ENCODE data around the gene BTBD6. TPM values are rescaled to one million over a fixed set of nuclear protein-coding genes. Genes with fewer than 3 reads are reported as not detected.

BTBD6 gene
- total RNA-seq, 2 donors from 2014 or later: 13.0 to 22.4 TPM

DNA sequence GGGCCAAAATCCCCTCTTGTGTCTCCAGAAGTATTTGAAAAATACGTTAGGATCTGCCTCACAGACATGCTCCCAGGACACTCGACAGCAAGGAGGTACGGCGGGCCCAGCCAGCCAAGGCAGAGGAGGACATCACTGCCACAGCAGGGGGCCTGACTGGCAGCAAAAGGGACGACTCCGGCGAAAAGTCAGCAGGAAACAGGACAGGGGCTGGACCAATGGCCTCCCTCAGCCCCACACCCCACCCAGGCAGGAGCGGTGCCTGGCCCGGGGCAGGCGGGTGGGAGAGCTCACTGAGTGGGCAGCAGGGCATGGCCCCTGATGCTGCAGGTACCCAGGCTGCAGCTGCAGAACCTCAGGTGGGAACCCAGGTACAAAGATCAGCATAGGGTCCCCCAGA, 34.7 kb downstream of the BTBD6 start:
- WGBS, 2 donors: 72 to 80% methylated on average over 4 to 10 of the region's 10 CpGs
- intact Hi-C loops (cut with DNase I): loop anchor here (5.0 kb wide), 1 partner anchor 81 kb away; no protein-coding TSS in a partner anchor
- Histone ChIP-seq H3K9me3 (no peaks in the 10 kb centered on the region), H3K4me1 (peaks cover 53% of the 10 kb centered on the region), H3K4me3 (no peak overlapping the region), H3K27ac (peak overlapping the region in 1 of 4 donors; percentile 29), H3K27me3 (no peaks in the 10 kb centered on the region), H3K36me3 (replicated peaks in 1 of 2; ENCODE audit: insufficient read depth in 1 of 2, low read depth in 2 of 2) (no peaks in the 10 kb centered on the region)
- ATAC-seq (no peak), DNase-seq (no peak)
- TF ChIP-seq POLR2A (IDR thresholded peaks at IDR 0.05): no peak
- TF ChIP-seq, protein P1, sequence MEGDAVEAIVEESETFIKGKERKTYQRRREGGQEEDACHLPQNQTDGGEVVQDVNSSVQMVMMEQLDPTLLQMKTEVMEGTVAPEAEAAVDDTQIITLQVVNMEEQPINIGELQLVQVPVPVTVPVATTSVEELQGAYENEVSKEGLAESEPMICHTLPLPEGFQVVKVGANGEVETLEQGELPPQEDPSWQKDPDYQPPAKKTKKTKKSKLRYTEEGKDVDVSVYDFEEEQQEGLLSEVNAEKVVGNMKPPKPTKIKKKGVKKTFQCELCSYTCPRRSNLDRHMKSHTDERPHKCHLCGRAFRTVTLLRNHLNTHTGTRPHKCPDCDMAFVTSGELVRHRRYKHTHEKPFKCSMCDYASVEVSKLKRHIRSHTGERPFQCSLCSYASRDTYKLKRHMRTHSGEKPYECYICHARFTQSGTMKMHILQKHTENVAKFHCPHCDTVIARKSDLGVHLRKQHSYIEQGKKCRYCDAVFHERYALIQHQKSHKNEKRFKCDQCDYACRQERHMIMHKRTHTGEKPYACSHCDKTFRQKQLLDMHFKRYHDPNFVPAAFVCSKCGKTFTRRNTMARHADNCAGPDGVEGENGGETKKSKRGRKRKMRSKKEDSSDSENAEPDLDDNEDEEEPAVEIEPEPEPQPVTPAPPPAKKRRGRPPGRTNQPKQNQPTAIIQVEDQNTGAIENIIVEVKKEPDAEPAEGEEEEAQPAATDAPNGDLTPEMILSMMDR (IDR thresholded peaks at IDR 0.05): no peak

DNA sequence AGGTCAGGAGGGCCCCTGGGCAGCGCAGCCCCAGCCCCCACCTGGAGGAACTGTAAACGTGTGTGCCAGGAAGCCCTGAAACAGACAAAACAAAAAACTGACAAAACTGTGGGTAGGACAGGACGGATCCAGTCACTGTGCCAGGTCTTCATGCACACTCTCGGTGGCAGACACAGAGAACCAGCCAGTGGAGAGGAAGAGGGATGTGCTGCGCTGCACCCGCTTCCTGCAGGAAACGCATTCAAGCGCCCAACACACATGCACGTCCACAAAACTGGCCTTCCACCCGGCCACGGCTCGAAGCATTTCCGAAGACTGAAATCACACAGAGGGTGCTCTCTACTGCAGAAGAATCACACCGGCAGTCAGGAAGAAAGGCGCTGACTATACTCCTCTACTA, 35.6 kb downstream of the BTBD6 start:
- H3K4me3 ChIP-seq: no peak overlapping the region
- ATAC-seq (no peak), DNase-seq (peak in 1 of 4 donors; percentile 13)
- H3K27ac ChIP-seq: no peak overlapping the region
- TF ChIP-seq, protein P1 (IDR thresholded peaks at IDR 0.05): no peak
- TF ChIP-seq POLR2A (IDR thresholded peaks at IDR 0.05): no peak
- 56 to 80% methylated on average over 12 to 15 of the region's 15 CpGs for WGBS, 2 donors
- intact Hi-C loops (cut with DNase I): loop anchor here (5.0 kb wide), 1 partner anchor 82 kb away; no protein-coding TSS in a partner anchor
- H3K36me3 ChIP-seq (replicated peaks in 1 of 2; ENCODE audit: insufficient read depth in 1 of 2, low read depth in 2 of 2): no peaks in the 10 kb centered on the region
- H3K9me3 ChIP-seq: no peaks in the 10 kb centered on the region
- H3K4me1 ChIP-seq: peaks cover 49% of the 10 kb centered on the region
- H3K27me3 ChIP-seq: no peaks in the 10 kb centered on the region

DNA sequence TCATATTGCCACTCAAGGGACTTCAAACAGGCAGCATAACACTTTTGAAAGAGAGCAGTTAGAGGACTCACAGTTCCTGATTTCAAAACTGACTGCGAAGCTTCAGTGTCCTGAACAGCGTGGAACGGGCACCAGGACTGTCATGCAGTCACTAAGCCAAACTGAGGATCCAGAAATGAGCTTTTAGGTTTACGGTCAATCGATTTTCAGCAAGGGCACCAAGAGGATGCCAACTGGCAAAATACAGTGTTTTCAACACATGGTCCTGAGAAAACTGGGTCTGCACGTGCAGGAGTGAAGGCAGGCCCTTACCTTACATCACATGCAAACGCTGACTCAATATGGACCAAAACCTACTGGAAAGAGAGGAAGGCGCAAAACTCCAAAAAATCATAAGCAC, 36.8 kb downstream of the BTBD6 start:
- DNase-seq (peak in 2 of 4 donors; percentile 38 to 48), ATAC-seq (no peak)
- no peak overlapping the region for H3K4me3 ChIP-seq
- WGBS, 2 donors: 41 to 49% methylated on average over 8 of the region's 8 CpGs
- TF ChIP-seq POLR2A (IDR thresholded peaks at IDR 0.05): no peak
- TF ChIP-seq, protein P1 (IDR thresholded peaks at IDR 0.05): no peak
- H3K9me3 ChIP-seq: no peaks in the 10 kb centered on the region
- peak overlapping the region in 1 of 4 donors; percentile 12 for H3K27ac ChIP-seq
- intact Hi-C loops (cut with DNase I): loop anchor here (5.0 kb wide), 1 partner anchor 62 kb away; no protein-coding TSS in a partner anchor
- H3K4me1 ChIP-seq: peaks cover 49% of the 10 kb centered on the region
- no peaks in the 10 kb centered on the region for H3K27me3 ChIP-seq
- no peaks in the 10 kb centered on the region for H3K36me3 ChIP-seq (replicated peaks in 1 of 2; ENCODE audit: insufficient read depth in 1 of 2, low read depth in 2 of 2)

DNA sequence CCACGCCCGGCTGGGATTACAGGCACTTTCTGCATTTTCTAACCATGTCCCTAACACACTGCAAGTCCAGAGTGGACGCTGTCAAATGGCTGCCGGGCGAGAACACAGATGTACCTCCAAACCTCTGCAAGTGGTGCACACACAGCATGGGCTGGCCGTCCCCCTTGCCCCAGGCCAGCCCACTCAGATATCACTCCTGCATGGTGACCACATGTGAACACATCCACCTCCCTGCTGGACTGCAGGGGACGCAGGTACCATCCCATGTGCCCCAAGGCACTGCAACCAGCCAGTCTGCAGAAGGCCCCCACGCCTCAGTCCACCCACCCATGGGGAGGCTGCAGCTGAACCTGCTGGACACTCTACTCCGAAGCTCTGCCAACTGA, 38.4 kb downstream of the BTBD6 start:
- no peaks in the 10 kb centered on the region for H3K27me3 ChIP-seq
- ATAC-seq (no peak), DNase-seq (no peak)
- no peaks in the 10 kb centered on the region for H3K36me3 ChIP-seq (replicated peaks in 1 of 2; ENCODE audit: insufficient read depth in 1 of 2, low read depth in 2 of 2)
- TF ChIP-seq, protein P1 (IDR thresholded peaks at IDR 0.05): no peak
- no peak for TF ChIP-seq POLR2A (IDR thresholded peaks at IDR 0.05)
- H3K27ac ChIP-seq: no peak overlapping the region
- intact Hi-C loops (cut with DNase I): loop anchor here (5.0 kb wide), 1 partner anchor 61 kb away; no protein-coding TSS in a partner anchor
- H3K4me3 ChIP-seq: no peak overlapping the region
- no peaks in the 10 kb centered on the region for H3K9me3 ChIP-seq
- WGBS, 2 donors: 95% methylated on average over 5 to 9 of the region's 9 CpGs
- peaks cover 35% of the 10 kb centered on the region for H3K4me1 ChIP-seq
